Stimulated activated CD8-positive, alpha-beta memory T cell treated with anti-CD3 and anti-CD28 coated beads, Interleukin-7, amount 100 ng/mL, for 48 hours (primary cell): ENCODE measurements around the gene LARP4.
"Not testable (repeated sequence)": the region's sequence is repeated elsewhere in the genome, so short reads cannot be mapped to it uniquely, and the experiment has no call there.

Experiments
- DNase-seq, 2 donors: peaks; one replicate each; pipeline ENCODE4 v3.0.0-alpha.2; 2020; ENCODE audit warnings: low read depth in 1 of 2; ENCODE audit errors: extremely low read depth in 1 of 2

The LARP4 gene

GRCh38 chr12:50400638-50401499 is at the start of gene LARP4:
Gene LARP4 (plus strand): TSS chr12:50400885. CDS start chr12:50401011, 126 bp downstream.
- DNase-seq: peak; percentile 86 to 89

GRCh38 chr12:50351120-50352043 is 49.3 kb upstream of the LARP4 start:
- no peak for DNase-seq

GRCh38 chr12:50353404-50353803 is 47.3 kb upstream of the LARP4 start:
- DNase-seq: no peak

- no peak for DNase-seq
These were observed 46.7 kb upstream of the LARP4 start for GRCh38 chr12:50353869-50354593.

- DNase-seq: no peak
These were observed 45.8 kb upstream of the LARP4 start for GRCh38 chr12:50354908-50355307.

DNA sequence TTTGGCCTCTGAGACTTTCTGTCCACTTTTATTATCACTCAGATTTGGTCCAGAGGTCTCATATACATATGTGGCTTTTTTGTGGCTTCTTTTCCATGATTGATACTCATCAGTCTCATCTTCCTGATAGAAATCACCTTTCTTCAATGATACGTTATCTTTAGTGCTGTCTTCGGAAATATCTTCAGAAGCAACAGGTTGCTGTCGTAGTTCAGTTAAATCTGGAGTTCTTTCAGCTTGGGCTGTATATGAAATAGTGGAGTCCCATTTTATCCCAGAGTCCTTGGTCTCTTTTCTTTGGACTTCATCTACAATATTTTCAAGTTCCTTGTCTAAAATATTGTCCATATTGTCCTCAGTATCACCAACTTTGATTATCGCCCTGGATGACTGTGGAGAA is 45.3 kb upstream of the LARP4 start:
- no peak for DNase-seq

DNA sequence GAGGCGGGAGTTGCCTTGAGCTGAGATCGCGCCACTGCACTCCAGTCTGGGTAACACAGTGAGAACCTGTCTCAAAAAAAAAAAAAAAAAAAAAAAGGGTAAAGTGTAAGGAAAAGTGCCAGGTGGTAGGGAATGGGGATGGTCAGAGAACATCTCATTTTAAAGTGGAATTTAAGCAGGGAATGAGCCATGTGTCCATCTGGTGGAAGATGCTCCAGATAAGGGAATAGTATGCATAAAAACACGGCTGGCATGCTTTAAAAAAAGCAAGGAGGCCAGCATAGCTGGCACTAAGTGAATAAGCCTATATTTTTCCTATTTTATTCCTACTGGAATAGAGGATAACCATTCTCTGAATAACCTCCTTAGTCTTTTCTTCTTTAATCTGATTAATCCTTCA is 38.0 kb upstream of the LARP4 start:
- DNase-seq: no peak

DNA sequence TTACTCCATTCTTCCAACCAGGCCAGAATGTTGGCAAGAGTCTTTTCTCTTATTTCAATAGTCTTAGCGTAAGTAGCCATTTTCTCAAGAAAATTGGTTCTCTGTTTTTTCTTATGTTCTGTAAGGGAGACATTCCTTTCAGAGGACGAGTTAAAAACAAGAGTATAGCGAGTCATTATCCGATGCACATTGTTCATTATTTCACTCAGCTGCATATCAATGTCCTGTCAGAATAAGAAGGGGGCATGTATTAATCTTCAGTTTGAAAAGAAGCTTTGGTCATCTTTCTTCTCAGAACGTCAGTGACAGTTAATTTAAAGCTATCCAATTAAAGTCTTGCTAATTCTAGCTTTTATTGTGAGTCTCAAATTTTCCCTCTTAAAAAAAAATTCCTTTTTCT is 37.5 kb upstream of the LARP4 start:
- no peak for DNase-seq

DNA sequence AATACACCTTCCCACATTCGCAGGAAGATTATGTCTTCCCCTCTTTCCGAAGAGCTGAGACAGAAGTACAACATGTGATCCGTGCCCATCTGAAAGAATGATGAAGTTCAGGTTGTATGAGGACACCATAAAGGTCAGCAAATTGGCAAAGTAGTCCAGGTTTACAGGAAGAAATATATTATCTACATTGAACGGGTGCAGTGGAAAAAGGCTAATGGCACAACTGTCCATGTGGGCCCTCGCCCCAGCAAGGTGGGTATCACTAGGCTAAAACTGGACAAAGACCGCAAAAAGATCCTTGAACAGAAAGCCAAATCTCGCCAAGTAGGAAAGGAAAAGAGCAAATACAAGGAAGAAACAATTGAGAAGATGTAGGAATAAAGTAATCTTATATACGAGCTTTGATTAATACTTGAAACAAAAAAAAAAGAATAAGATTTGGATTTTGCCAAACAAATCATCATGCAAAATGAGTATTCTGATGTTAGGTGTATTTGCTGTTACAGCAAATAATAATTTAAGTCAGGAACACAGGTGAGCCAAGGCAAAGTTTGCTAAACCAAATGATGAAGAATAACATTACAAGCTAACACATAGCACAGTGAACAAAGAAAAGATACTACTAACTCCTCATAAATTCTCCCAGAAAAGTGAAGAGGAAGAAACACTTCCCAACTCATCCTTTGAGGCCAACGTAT is 34.8 kb upstream of the LARP4 start:
- DNase-seq: no peak

DNA sequence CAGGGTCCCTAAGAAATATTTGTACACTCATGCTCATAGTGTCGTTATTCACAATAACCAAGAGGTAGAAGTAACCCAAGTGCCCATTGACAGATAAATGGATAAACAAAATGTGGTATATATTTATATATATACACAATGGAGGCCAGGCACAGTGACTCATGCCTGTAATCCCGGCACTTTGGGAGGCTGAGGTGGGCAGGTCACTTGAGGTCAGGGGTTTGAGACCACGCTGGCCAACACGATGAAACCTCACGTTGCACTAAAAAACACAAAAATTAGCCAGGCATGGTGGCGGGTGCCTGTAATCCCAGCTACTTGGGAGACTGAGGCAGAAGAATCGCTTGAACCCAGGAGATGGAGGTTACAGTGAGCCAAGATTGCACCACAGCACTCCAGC is 30.0 kb upstream of the LARP4 start:
- not testable (repeated sequence) for DNase-seq

- DNase-seq: no peak
These were observed 24.9 kb upstream of the LARP4 start for GRCh38 chr12:50375802-50376201.

GRCh38 chr12:50380761-50381325 is 19.8 kb upstream of the LARP4 start:
- DNase-seq: no peak

GRCh38 chr12:50387487-50387886 is 13.2 kb upstream of the LARP4 start:
- no peak for DNase-seq

GRCh38 chr12:50387972-50388478 is 12.7 kb upstream of the LARP4 start:
- no peak for DNase-seq

GRCh38 chr12:50388793-50389192 is 11.9 kb upstream of the LARP4 start:
- DNase-seq: not testable (repeated sequence)

DNA sequence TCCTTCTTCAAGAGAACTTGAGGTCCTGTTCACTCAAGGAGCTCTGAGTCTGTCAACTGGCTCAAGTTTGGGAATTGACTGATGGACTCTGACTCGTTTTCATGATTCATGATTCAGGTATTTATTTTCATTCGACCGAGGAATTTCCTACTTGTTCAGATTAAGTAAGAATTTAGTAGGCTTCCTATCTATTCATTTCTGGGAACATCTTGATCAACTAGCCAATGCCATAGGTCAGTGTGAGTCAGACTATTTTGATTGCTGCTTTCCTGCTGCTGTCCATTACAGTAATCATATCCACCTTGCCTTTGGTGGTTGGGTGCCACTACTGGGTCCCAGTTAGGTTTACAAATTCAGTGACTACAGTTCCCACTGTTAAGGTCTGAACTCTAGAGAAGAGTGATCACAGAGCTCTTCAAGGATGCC is 10.4 kb upstream of the LARP4 start:
- no peak for DNase-seq

GRCh38 chr12:50394469-50395029 is 6.1 kb upstream of the LARP4 start:
- no peak for DNase-seq

DNA sequence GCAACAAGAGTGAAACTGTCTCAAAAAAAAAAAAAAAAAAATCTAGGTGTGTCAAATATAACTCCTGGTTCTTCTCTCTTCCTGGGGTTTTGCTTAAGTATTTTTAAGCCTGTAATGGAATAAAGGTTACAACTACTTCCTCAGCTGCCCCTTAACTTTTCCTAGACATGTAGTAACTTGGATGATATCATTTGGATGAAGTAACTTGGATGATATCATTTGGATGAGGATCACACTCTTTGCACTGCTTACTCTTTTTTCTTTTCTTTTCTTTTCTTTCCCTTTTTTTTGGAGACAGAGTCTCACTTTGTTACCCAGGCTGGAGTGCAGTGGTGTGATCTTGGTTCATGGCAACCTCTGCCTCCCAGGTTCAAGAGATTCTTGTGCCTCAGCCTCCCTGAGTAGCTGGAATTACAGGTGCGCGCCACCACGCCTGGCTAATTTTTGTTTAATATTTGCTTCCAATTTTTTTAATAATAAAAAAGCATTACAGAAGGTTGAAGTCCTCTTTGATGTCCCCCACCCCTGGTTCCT is 3.5 kb upstream of the LARP4 start:
- DNase-seq: no peak

- no peak for DNase-seq
These were observed 1.8 kb upstream of the LARP4 start for GRCh38 chr12:50398931-50399330.
